ENCODE data around the gene RPS24. TPM values are rescaled to one million over a fixed set of nuclear protein-coding genes. Genes with fewer than 3 reads are reported as not detected.

RPS24 gene
- total and polyA plus RNA-seq, 2 of the 8 experiments (the other 6 are each of a cell fraction or from before 2014, with no cell fraction given), result 2,128 to 3,943 TPM

DNA sequence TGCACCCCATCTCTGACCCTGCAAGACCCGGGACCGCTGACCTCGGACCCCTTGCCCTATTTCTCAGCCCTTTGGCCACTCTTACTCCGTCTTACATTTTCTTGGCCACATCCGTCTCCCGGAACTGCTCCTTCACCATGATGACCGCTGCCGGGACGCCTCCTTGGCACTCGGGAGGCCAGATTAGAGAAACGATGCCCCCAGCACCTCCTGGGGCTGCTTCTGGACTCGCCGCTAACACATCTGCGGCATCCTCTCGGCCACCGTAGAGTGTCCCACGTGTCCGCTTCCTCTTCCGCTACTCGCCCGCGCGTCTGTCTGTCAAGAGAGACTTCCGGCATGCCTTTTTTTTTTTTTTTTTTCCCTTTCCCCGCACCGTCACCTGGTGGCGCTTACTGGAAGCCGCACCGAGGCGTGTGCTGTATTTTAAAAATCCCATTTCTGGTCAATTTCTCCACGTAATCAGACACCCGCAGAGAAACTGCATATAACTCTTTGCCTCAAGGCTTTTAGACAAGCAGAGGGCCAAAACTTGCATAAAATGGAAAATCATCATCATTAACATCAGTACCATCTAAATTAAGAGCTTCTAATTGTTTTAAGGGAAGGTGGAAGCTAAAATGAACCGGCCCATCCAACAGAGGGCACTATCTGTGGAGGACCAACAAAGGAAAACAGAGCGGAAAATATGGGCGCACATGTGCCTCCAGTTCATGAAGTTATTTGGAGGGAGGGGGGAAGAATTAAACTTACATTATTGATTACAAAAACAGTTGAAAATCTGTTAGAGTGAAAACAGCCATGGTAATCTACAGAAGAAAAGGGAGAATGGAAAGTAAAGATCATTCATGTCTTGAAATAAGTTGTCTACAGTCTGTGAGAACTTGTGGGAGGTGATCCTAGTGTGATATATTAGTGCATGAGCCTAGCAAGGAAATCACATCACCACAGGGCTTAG is 4.1 kb upstream of the RPS24 start, which contains the start of gene POLR3A (continued):
- TF ChIP-seq CHD7 (IDR thresholded peaks at IDR 0.05; ENCODE audit: insufficient replicate concordance, low read length) (peak; percentile 65), KDM4A (IDR thresholded peaks at IDR 0.05; ENCODE audit: low read depth, low read length, severe bottlenecking) (peak; percentile 47), PHF8 (conservative IDR thresholded peaks at IDR 0.05; ENCODE audit: low read depth, low read length) (peak; percentile 79), HDAC2 (IDR thresholded peaks at IDR 0.05; ENCODE audit: borderline replicate concordance in 1 of 2, low read depth in 2 of 2, low read length in 2 of 2) (peak in 1 of 2 experiments; percentile 86; a peak in 2 of 4 replicates), POLR2A (IDR thresholded peaks at IDR 0.05; ENCODE audit: control extremely low read depth in 1 of 2, low read depth in 2 of 2, low read length in 2 of 2) (no peak; a peak in 1 of 3 replicates)
- TF ChIP-seq, protein P1, sequence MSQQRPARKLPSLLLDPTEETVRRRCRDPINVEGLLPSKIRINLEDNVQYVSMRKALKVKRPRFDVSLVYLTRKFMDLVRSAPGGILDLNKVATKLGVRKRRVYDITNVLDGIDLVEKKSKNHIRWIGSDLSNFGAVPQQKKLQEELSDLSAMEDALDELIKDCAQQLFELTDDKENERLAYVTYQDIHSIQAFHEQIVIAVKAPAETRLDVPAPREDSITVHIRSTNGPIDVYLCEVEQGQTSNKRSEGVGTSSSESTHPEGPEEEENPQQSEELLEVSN (IDR thresholded peaks at IDR 0.05), result peak; percentile 52
- TF ChIP-seq, protein P2, sequence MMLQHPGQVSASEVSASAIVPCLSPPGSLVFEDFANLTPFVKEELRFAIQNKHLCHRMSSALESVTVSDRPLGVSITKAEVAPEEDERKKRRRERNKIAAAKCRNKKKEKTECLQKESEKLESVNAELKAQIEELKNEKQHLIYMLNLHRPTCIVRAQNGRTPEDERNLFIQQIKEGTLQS (IDR thresholded peaks at IDR 0.05; ENCODE audit: insufficient read depth, low read depth, low read length), result peak; percentile 87
